Rectal smooth muscle tissue (tissue), 1 donor: ENCODE data around the gene CYB5R2.

Experiments used
- H3K27ac ChIP-seq: one replicate; pipeline ENCODE4 v1.7.0; 2013; ENCODE audit warnings: low read depth, low read length, inconsistent platforms
- H3K27me3 ChIP-seq: one replicate; pipeline ENCODE4 v1.7.0; 2013; ENCODE audit warnings: low read length; ENCODE audit not compliant: control insufficient read depth, insufficient read depth
- H3K36me3 ChIP-seq: one replicate; pipeline ENCODE4 v1.7.0; 2013; ENCODE audit warnings: low read length; ENCODE audit not compliant: control insufficient read depth, insufficient read depth
- H3K4me1 ChIP-seq: one replicate; pipeline ENCODE4 v1.7.0; 2013; ENCODE audit warnings: low read length; ENCODE audit not compliant: control insufficient read depth, insufficient read depth
- H3K4me3 ChIP-seq: one replicate; pipeline ENCODE4 v1.7.0; 2013; ENCODE audit warnings: low read length
- H3K9ac ChIP-seq: one replicate; pipeline ENCODE4 v1.7.0; 2013; ENCODE audit warnings: low read length

Gene CYB5R2

GRCh38 chr11:7628660-7629059 lies 44.6 kb downstream of the CYB5R2 start:
- H3K27ac ChIP-seq, result no peak overlapping the region
- H3K4me3 ChIP-seq, result no peak overlapping the region
- H3K27me3 ChIP-seq, result no peaks in the 10 kb centered on the region
- no peaks in the 10 kb centered on the region for H3K4me1 ChIP-seq
- H3K36me3 ChIP-seq, result peaks cover 5% of the 10 kb centered on the region
- H3K9ac ChIP-seq, result no peak overlapping the region

- Histone ChIP-seq H3K27me3 (no peaks in the 10 kb centered on the region), H3K36me3 (no peaks in the 10 kb centered on the region), H3K27ac (no peak overlapping the region), H3K9ac (no peak overlapping the region), H3K4me3 (no peak overlapping the region), H3K4me1 (no peaks in the 10 kb centered on the region)
These were observed 50.6 kb downstream of the CYB5R2 start for GRCh38 chr11:7622721-7623120.

GRCh38 chr11:7621554-7621953 lies 51.7 kb downstream of the CYB5R2 start:
- Histone ChIP-seq H3K27me3 (no peaks in the 10 kb centered on the region), H3K36me3 (no peaks in the 10 kb centered on the region)

GRCh38 chr11:7621090-7621489 lies 52.2 kb downstream of the CYB5R2 start:
- no peaks in the 10 kb centered on the region for H3K27me3 ChIP-seq
- H3K4me1 ChIP-seq, result no peaks in the 10 kb centered on the region
- H3K27ac ChIP-seq, result no peak overlapping the region
- no peak overlapping the region for H3K9ac ChIP-seq
- H3K4me3 ChIP-seq, result no peak overlapping the region
- H3K36me3 ChIP-seq, result no peaks in the 10 kb centered on the region

More at GRCh38 chr11:7621554-7621953, 51.7 kb downstream of the CYB5R2 start:
- no peak overlapping the region for H3K9ac ChIP-seq
- no peak overlapping the region for H3K4me3 ChIP-seq
- H3K27ac ChIP-seq, result no peak overlapping the region
- no peaks in the 10 kb centered on the region for H3K4me1 ChIP-seq

GRCh38 chr11:7619322-7619721 lies 54.0 kb downstream of the CYB5R2 start:
- Histone ChIP-seq H3K4me1 (no peaks in the 10 kb centered on the region), H3K27ac (no peak overlapping the region), H3K4me3 (no peak overlapping the region), H3K9ac (no peak overlapping the region), H3K27me3 (no peaks in the 10 kb centered on the region), H3K36me3 (no peaks in the 10 kb centered on the region)

- H3K27me3 ChIP-seq, result no peaks in the 10 kb centered on the region
- peaks cover 3% of the 10 kb centered on the region for H3K36me3 ChIP-seq
- no peak overlapping the region for H3K9ac ChIP-seq
- no peak overlapping the region for H3K27ac ChIP-seq
- no peak overlapping the region for H3K4me3 ChIP-seq
- no peaks in the 10 kb centered on the region for H3K4me1 ChIP-seq
These were observed 56.3 kb downstream of the CYB5R2 start for GRCh38 chr11:7617032-7617431.
